ENCODE measurements around the gene KRT13.

DNA sequence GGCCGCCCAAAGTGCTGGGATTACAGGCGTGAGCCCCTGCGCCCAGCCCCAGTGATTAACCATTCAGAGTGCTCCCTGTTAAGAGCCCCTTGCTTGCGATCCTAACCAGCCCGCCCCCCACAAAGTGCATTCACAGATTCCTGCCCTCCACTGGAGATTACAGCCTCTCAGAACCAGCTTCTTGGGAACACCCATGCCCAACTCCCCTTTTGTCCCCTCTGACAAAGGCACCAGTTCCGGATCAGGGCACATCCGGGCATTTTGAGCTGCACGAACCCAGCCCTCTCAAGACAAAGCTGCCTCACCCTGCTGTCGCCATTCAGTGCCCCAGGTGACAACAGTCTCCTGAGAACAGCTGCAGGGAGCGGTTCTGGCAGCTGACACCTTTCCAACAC, 23.5 kb upstream of the KRT13 start:
- TF ChIP-seq, protein P1, sequence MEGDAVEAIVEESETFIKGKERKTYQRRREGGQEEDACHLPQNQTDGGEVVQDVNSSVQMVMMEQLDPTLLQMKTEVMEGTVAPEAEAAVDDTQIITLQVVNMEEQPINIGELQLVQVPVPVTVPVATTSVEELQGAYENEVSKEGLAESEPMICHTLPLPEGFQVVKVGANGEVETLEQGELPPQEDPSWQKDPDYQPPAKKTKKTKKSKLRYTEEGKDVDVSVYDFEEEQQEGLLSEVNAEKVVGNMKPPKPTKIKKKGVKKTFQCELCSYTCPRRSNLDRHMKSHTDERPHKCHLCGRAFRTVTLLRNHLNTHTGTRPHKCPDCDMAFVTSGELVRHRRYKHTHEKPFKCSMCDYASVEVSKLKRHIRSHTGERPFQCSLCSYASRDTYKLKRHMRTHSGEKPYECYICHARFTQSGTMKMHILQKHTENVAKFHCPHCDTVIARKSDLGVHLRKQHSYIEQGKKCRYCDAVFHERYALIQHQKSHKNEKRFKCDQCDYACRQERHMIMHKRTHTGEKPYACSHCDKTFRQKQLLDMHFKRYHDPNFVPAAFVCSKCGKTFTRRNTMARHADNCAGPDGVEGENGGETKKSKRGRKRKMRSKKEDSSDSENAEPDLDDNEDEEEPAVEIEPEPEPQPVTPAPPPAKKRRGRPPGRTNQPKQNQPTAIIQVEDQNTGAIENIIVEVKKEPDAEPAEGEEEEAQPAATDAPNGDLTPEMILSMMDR (conservative IDR thresholded peaks at IDR 0.05) = no peak
- no peak for TF ChIP-seq EZH2 (IDR thresholded peaks at IDR 0.05; ENCODE audit: low read depth)
